ENCODE data around the gene TDO2.
"Not testable (repeated sequence)": the region's sequence is repeated elsewhere in the genome, so short reads cannot be mapped to it uniquely, and the experiment has no call there.

Gene TDO2

DNA sequence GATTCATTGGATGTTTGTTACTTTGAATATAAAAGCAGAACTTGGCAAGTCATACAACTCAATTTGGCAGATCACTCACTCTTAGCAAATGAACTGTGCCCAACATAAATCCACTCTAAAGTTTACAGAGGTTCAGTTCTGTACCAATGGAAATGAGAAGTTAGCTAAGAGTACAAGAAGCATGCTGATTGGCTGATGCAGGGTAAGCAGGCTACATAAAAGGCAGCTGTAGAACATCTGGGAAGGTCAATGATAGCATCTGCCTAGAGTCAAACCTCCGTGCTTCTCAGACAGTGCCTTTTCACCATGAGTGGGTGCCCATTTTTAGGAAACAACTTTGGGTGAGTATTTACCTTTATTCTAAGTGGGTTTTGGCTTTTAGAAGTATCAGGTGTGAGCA is at the start of gene TDO2:
Gene TDO2, plus strand, starts transcription at position 244 of the 400 bp plus-strand sequence. Its CDS starts 63 bp downstream, at position 307.
- DNase-seq, result no peak

GRCh38 chr4:155854582-155855226 is 48.8 kb upstream of the TDO2 start:
- ATAC-seq (no peak), DNase-seq (no peak)

More for the DNA sequence above, at the start of gene TDO2:
- ATAC-seq, result no peak

DNA sequence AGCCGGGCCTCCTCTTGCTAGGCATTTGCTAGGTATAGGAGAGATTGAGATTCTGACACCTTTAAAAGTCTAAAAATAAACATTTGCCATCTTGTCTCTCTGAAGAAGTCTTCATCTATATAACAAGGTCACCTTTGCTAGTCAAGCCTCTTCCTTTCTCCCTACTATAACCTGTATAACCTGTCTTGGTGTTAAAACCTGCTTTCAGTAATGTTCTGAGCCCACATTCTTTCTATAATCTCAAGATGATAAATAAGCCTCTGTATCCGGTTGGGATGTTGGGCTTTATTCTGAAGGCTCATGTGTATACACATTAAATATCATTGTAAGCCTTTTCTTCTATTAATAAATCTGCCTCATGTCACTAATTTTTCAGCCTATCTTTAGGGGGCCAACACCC is 47.6 kb upstream of the TDO2 start:
- DNase-seq (no peak), ATAC-seq (no peak)

- ATAC-seq, result no peak
- DNase-seq, result no peak
Observed at GRCh38 chr4:155866177-155866576, 37.3 kb upstream of the TDO2 start, which contains the start of gene ASIC5. Gene ASIC5 (minus strand): TSS chr4:155866277. CDS start chr4:155866226, 51 bp downstream.

- ATAC-seq (no peak), DNase-seq (no peak)
Observed at GRCh38 chr4:155875878-155876277, 27.6 kb upstream of the TDO2 start.

DNA sequence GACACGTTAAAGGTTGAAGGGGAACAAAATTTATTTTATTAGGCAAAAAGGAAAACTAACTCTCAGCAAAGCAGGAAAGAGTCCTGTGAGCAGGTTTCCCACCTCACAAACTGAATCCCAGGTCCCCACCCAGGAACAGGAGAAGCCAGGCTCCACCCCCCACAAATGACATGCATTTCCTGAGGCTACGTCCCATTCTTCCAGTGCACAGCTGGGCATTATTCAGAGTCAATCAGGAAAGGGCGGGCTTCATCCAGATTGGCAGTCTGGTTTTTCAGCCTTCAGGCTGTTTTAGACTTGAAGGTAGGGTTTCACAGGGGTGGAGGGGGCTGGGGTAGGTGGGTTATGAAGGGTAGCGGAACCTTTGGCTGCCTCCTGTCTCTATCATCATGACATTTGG is 25.5 kb upstream of the TDO2 start:
- ATAC-seq, result no peak
- no peak for DNase-seq

GRCh38 chr4:155878611-155879010 is 24.9 kb upstream of the TDO2 start:
- DNase-seq (no peak), ATAC-seq (no peak)

DNA sequence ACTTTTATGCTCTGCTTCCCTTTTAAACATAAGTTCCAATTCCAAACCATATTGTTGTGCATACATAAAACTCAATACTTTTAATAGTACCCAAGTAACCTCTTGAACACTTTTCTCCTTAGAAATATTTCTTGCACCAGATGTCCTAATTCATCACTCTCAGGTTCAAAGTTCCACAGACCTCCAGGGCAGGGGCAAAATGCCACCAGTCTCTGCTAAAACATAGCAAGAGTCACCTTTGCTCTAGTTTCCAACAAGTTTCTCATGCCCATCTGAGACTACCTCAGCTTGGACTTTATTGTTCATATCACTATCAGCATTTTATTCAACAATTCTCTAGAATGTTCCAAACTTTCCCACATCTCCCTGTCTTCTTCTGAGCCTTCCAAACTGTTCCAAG is 23.7 kb upstream of the TDO2 start:
- ATAC-seq (no peak), DNase-seq (no peak)

DNA sequence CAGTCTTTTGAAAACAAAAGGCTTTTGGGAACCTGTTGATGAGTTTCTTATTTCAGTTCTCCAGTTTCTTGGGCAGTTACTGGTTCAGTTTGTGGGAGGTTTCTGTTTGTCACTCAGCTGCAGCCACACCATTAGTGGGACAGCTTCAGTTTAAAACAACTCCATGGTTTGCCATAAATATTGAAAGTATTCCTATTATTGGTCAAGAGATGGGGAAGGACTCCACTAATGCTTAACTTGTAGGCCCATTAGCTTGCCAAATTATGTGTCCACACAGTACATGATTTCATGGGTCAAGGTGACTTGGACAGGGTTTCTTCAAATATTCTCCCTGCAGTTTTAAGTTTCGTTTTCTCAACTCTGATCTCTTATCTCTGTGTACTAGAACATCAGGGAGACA is 21.9 kb upstream of the TDO2 start:
- DNase-seq (no peak), ATAC-seq (no peak)

DNA sequence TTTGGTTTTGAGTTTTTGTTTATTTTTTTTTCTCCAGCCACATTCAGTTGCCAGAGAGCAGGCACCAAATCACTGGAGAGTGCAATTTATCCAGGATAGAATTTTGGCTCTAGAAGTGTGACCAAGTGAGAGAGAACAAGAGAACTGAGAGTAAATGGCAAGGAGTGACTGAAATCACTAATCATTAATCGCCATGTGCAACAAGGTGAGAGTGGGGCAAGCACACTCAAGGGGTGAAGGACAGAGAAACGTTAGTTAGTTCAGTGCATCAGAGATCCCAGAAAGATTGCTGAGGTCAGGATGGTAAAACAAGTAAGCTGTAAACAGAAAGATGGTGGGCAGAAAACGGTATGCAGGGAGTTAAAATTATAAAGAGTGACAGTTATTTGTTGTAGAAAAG is 19.6 kb upstream of the TDO2 start:
- ATAC-seq (no peak), DNase-seq (no peak)

- DNase-seq (no peak), ATAC-seq (no peak)
Observed at GRCh38 chr4:155885666-155886065, 17.8 kb upstream of the TDO2 start.

DNA sequence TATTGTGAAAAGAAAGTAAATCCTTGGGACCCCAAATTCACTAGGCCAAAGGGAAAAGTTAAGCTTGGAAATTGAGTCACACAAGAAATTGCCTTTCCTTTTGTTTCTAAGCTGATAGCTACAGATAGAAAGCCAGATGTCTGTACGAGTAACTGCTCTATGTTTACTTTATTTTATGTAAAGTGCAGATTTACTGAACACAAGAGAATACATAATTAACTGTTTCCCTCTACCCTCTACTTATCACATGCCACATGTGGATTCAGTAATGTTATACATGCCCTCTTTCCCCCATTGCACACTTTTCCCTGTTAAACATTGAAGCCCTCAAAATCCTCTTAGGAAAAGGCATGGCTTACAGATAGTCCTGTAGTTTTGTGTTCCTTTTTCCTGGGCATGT is 16.5 kb upstream of the TDO2 start:
- DNase-seq (no peak), ATAC-seq (no peak)

DNA sequence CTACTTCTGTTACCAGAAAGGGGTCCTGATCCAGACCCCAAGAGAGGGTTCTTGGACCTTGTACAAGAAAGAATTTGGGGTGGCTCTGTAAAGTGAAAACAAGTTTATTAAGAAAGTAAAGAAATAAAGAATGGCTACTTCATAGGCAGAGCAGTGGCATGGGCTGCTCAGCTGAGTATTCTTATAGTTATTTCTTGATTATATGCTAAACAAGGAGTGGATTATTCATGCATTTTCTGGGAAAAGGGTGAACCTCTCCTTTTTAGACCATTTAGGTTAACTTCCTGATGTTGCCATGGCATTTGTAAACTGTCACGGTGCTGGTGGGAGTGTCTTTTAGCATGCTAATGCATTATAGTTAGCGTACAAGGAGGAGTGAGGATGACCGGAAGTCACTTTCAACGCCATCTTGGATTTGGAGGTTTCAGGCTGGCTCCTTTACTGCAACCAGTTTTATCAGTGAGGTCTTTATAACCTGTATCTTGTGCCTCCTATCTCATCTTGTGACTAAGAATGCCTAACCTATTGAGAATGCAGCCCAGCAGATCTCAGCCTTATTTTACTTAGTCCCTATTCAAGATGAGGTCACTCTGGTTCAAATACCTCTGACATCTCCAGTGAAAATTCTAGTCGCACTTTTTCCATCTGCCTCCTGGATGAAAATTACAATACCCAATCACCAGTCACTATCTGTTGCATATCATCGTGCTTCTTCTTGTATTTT is 15.5 kb upstream of the TDO2 start:
- DNase-seq (no peak), ATAC-seq (no peak)

- no peak for ATAC-seq
Observed at GRCh38 chr4:155889031-155889793, 14.3 kb upstream of the TDO2 start.

DNA sequence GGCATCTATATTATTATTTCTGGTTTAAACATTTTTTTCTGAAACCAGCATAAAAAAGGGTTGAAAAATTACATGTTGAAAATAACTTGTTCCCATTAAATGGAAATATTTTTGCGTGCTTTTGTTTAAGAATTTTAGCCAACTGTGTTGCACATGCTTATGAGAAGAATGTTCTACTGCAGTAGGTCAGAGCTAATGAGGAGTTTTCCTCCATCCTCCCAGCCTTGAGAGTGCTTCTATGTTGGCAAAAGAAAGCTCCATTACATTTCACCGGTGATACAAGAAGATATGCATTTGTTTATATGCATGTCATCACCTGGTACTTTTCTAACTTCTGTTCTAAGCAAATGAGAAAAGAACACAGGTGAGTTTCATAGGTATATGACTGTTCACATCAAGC is 13.6 kb upstream of the TDO2 start:
- DNase-seq (no peak), ATAC-seq (no peak)

More at GRCh38 chr4:155889031-155889793, 14.3 kb upstream of the TDO2 start:
- no peak for DNase-seq

DNA sequence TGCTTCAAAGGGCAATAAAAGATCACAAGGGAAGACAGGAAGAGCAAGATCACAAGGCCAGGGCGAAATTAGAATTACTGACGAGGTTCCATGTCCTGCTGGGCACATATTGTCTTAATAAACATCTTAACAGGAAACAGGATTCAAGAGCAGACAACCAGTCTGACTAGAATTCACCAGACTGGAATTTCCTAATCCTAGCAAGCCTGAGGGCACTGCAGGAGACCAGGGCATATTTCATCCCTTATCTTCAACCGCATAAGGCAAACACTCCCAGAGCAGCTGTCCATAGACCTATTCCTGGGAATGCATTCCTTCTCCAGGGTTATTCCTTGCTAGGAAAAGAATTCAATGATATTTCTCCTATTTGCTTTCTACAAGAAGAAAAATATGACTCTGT is 12.4 kb upstream of the TDO2 start:
- no peak for DNase-seq
- ATAC-seq, result no peak

- ATAC-seq, DNase-seq: not testable (repeated sequence)
Observed at GRCh38 chr4:155898371-155898770, 5.1 kb upstream of the TDO2 start.

GRCh38 chr4:155899891-155900290 is 3.6 kb upstream of the TDO2 start:
- no peak for ATAC-seq
- DNase-seq, result no peak

- DNase-seq (no peak), ATAC-seq (no peak)
Observed at GRCh38 chr4:155900381-155900780, 3.1 kb upstream of the TDO2 start.

GRCh38 chr4:155901013-155901412 is 2.5 kb upstream of the TDO2 start:
- DNase-seq, result no peak
- no peak for ATAC-seq

- no peak for ATAC-seq
- DNase-seq, result no peak
Observed at GRCh38 chr4:155904331-155904730, 835 bp downstream of the TDO2 start.

DNA sequence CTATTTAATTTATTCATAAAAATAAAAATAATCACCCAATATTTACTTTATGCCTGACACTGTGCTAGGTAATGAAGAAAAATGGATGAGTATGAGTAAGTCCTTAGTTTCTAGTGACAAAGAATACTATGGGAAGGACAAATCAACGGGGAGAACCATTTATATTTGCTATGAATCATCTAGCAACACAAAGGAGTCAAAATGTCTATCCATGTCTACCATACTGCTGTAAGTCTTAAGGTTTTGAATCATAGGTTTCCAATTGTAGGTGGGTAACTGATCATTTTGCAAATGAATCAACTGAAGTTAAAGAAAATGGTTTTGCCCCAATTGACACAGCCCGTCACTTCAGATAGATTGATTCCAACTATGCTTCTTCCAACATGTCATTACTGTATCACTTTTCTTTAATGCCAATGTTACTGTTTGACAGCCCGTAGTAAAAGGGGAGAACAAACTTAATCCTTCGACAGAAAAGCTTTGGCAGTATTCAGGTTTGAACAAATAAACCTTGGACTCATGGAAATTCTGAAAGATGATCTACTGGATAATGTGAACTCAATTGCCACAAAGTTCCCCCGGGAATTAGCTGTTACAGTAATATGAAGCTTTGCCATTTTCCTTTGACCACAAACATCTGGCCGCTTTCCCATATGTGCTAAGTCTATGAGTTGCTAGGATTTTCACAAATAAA is 3.2 kb downstream of the TDO2 start:
- no peak for DNase-seq
- ATAC-seq, result no peak

DNA sequence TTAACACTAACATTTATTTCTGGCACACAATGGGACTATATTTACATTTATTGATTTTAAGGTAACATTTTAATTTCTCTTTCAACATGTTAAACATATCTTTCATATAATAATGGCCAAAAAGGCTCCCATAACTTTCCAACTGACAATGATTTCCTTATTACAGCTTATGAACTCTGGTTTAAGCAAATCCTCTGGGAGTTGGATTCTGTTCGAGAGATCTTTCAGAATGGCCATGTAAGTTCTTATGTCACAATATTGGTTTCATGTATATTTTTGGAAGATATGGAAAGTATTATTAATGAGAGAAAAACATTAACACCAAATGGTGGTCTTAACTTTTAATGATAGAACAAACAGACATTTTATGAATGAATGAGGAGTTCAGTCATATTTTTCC is 4.1 kb downstream of the TDO2 start:
- no peak for DNase-seq
- ATAC-seq, result no peak

Measured in stimulated activated naive CD8-positive, alpha-beta T cell treated with anti-CD3 and anti-CD28 coated beads, Interleukin-15, Interleukin-2, amounts not matched to agents 100 U/mL and 50 U/mL, for 24 hours (primary cell).